Lower lobe of right lung (tissue), 2 donors: ENCODE data around the gene LPIN3. TPM values are rescaled to one million over a fixed set of nuclear protein-coding genes. Genes with fewer than 3 reads are reported as not detected.

ENCODE experiments used
- ATAC-seq, 2 donors: fragments of 200-7000 bp; cut with Tn5 transposase; one replicate each; pipeline ENCODE4 v1.9.1; 2020 to 2022; ENCODE audit warnings: mild to moderate bottlenecking in 2 of 2, moderate library complexity in 2 of 2
- DNase-seq: peaks from one replicate; pipeline ENCODE4 v3.0.0-alpha.2; 2020
- H3K27ac ChIP-seq: fragments of 200-600 bp; one replicate; pipeline ENCODE4 v1.8.0; 2022
- H3K27me3 ChIP-seq: fragments of 200-600 bp; one replicate; pipeline ENCODE4 v1.8.0; 2022; ENCODE audit warnings: low read depth
- H3K36me3 ChIP-seq: fragments of 200-600 bp; one replicate; pipeline ENCODE4 v1.8.0; 2022; ENCODE audit warnings: mild to moderate bottlenecking
- H3K4me1 ChIP-seq: fragments of 200-600 bp; one replicate; pipeline ENCODE4 v1.8.0; 2022
- H3K4me3 ChIP-seq: fragments of 200-600 bp; one replicate; pipeline ENCODE4 v1.8.0; 2022; ENCODE audit warnings: mild to moderate bottlenecking
- H3K9me3 ChIP-seq: fragments of 200-600 bp; one replicate; pipeline ENCODE4 v1.8.0; 2022
- CTCF ChIP-seq: fragments of 200-600 bp; IDR thresholded peaks from one replicate; pipeline ENCODE4 v1.8.0; 2022; ENCODE audit warnings: antibody characterized with exemption, mild to moderate bottlenecking
- intact Hi-C: fragments of 100-400 bp; cut with DNase I; formaldehyde crosslinking; loops from one replicate; pipeline ENCODE4 v1.11.0; 2022
- total RNA-seq: library from RNA; stranded (reverse); fragmentation: NEBNext Ultra II Directional; extraction: Animal tissue kit (Norgen Biotek cat#: 25700); gene quantifications from one replicate; pipeline ENCODE4 v1.2.1, GENCODE V29; 2021
- donor health status: DM: no; HTN: yes; CAD: no; lungs with severe emphysema.

Gene LPIN3
- total RNA-seq, 1 donor from 2014 or later: 16.3 TPM

GRCh38 chr20:41376349-41376748 is 35.7 kb downstream of the LPIN3 start:
- H3K4me1 ChIP-seq: no peaks in the 10 kb centered on the region
- peaks cover 8% of the 10 kb centered on the region for H3K27me3 ChIP-seq
- DNase-seq (no peak), ATAC-seq (no peak)
- H3K36me3 ChIP-seq: no peaks in the 10 kb centered on the region
- no peaks in the 10 kb centered on the region for H3K9me3 ChIP-seq
- TF ChIP-seq CTCF: no peak
- intact Hi-C loops: no loop called here
- H3K27ac ChIP-seq: no peak overlapping the region
- H3K4me3 ChIP-seq: no peak overlapping the region

GRCh38 chr20:41377275-41377674 is 36.7 kb downstream of the LPIN3 start:
- no peak overlapping the region for H3K4me3 ChIP-seq
- H3K4me1 ChIP-seq: no peaks in the 10 kb centered on the region
- no peak for TF ChIP-seq CTCF
- no peak for ATAC-seq
- no peak overlapping the region for H3K27ac ChIP-seq
- no peak for DNase-seq
- no peaks in the 10 kb centered on the region for H3K36me3 ChIP-seq
- peaks cover 8% of the 10 kb centered on the region for H3K27me3 ChIP-seq
- no peaks in the 10 kb centered on the region for H3K9me3 ChIP-seq
- intact Hi-C loops: no loop called here

GRCh38 chr20:41379551-41379950 is 38.9 kb downstream of the LPIN3 start:
- no peak for TF ChIP-seq CTCF
- intact Hi-C loops: no loop called here

GRCh38 chr20:41380551-41381193 is 40.1 kb downstream of the LPIN3 start:
- no peaks in the 10 kb centered on the region for H3K4me1 ChIP-seq
- no peak for TF ChIP-seq CTCF
- no peak overlapping the region for H3K4me3 ChIP-seq
- no peaks in the 10 kb centered on the region for H3K9me3 ChIP-seq
- H3K27ac ChIP-seq: no peak overlapping the region
- ATAC-seq: no peak
- H3K27me3 ChIP-seq: peaks cover 8% of the 10 kb centered on the region
- no peak for DNase-seq
- intact Hi-C loops: no loop called here
- H3K36me3 ChIP-seq: no peaks in the 10 kb centered on the region

More at GRCh38 chr20:41379551-41379950, 38.9 kb downstream of the LPIN3 start:
- no peaks in the 10 kb centered on the region for H3K4me1 ChIP-seq
- DNase-seq (no peak), ATAC-seq (no peak)
- H3K9me3 ChIP-seq: no peaks in the 10 kb centered on the region
- H3K27me3 ChIP-seq: peaks cover 8% of the 10 kb centered on the region
- H3K36me3 ChIP-seq: no peaks in the 10 kb centered on the region
- H3K4me3 ChIP-seq: no peak overlapping the region
- H3K27ac ChIP-seq: no peak overlapping the region

- ATAC-seq (no peak), DNase-seq (no peak)
- H3K27me3 ChIP-seq: peaks cover 8% of the 10 kb centered on the region
- intact Hi-C loops: no loop called here
- no peaks in the 10 kb centered on the region for H3K4me1 ChIP-seq
- no peak overlapping the region for H3K27ac ChIP-seq
- H3K4me3 ChIP-seq: no peak overlapping the region
- H3K36me3 ChIP-seq: no peaks in the 10 kb centered on the region
- H3K9me3 ChIP-seq: no peaks in the 10 kb centered on the region
- TF ChIP-seq CTCF: no peak
Observed at GRCh38 chr20:41382791-41383305, 42.2 kb downstream of the LPIN3 start.
